NCI-H146 treated with DMSO at 0.1 percent for 48 hours (cell line): ENCODE data around the gene SNAP91.
"Not testable (repeated sequence)": the region's sequence is repeated elsewhere in the genome, so short reads cannot be mapped to it uniquely, and the experiment has no call there.

Source experiments
- DNase-seq: peaks from one replicate; lab custom pipeline; 2025; ENCODE audit not compliant: unreplicated experiment; lab: John Stamatoyannopoulos, UW

SNAP91 gene

GRCh38 chr6:83633609-83634008, 75.3 kb downstream of the SNAP91 start:
- peak; percentile 53 for DNase-seq

GRCh38 chr6:83633149-83633548, 75.8 kb downstream of the SNAP91 start:
- DNase-seq: no peak

GRCh38 chr6:83629908-83630307, 79.0 kb downstream of the SNAP91 start:
- DNase-seq: not testable (repeated sequence)

GRCh38 chr6:83615025-83615999, 93.6 kb downstream of the SNAP91 start:
- DNase-seq: peak; percentile 31

GRCh38 chr6:83613378-83613777, 95.5 kb downstream of the SNAP91 start:
- no peak for DNase-seq

GRCh38 chr6:83609248-83609647, 99.7 kb downstream of the SNAP91 start:
- peak; percentile 23 for DNase-seq

- DNase-seq: no peak
Measured at GRCh38 chr6:83605517-83605916, 103.4 kb downstream of the SNAP91 start.

- DNase-seq: no peak
Measured at GRCh38 chr6:83603551-83603950, 105.3 kb downstream of the SNAP91 start.

GRCh38 chr6:83601119-83601518, 107.8 kb downstream of the SNAP91 start:
- no peak for DNase-seq

- no peak for DNase-seq
Measured at GRCh38 chr6:83600459-83600858, 108.4 kb downstream of the SNAP91 start.

- DNase-seq: no peak
Measured at GRCh38 chr6:83597511-83597910, 111.4 kb downstream of the SNAP91 start.

GRCh38 chr6:83597051-83597450, 111.8 kb downstream of the SNAP91 start:
- no peak for DNase-seq

GRCh38 chr6:83594941-83595340, 114.0 kb downstream of the SNAP91 start:
- no peak for DNase-seq

GRCh38 chr6:83593395-83593785, 115.5 kb downstream of the SNAP91 start:
- no peak for DNase-seq

- DNase-seq: no peak
Measured at GRCh38 chr6:83592770-83593394, 116.0 kb downstream of the SNAP91 start.

GRCh38 chr6:83590416-83590815, 118.5 kb downstream of the SNAP91 start:
- DNase-seq: no peak

GRCh38 chr6:83589076-83589475, 119.8 kb downstream of the SNAP91 start:
- no peak for DNase-seq

GRCh38 chr6:83578057-83578456, 130.8 kb downstream of the SNAP91 start:
- DNase-seq: no peak

GRCh38 chr6:83574783-83575182, 134.1 kb downstream of the SNAP91 start:
- DNase-seq: no peak

- DNase-seq: not testable (repeated sequence)
Measured at GRCh38 chr6:83571663-83572185, 137.2 kb downstream of the SNAP91 start.

- DNase-seq: no peak
Measured at GRCh38 chr6:83558975-83559374, 149.9 kb downstream of the SNAP91 start.

GRCh38 chr6:83556871-83557270, 152.0 kb downstream of the SNAP91 start:
- DNase-seq: no peak
